Thoracic aorta endothelial cell (primary cell): ENCODE measurements around the gene USP17L26. TPM values are rescaled to one million over a fixed set of nuclear protein-coding genes. Genes with fewer than 3 reads are reported as not detected.

ENCODE experiments used
- total RNA-seq: library from RNA; depleted of rRNA; stranded (reverse); fragments of >200 nt; gene quantifications from 2 replicates; pipeline ENCODE4 v1.2.3, GENCODE V29; 2012

USP17L26 gene
- total RNA-seq, result not detected in 2 replicates

GRCh38 chr4:9334358-9334757 lies at the start of gene USP17L26:
USP17L26 (plus strand) TSS chr4:9334658; CDS start chr4:9334658, 0 bp downstream.

GRCh38 chr4:9324865-9325264 lies 9.6 kb upstream of the USP17L26 start, which contains the start of gene USP17L24:
USP17L24 (plus strand) TSS chr4:9325165; CDS start chr4:9325165, 0 bp downstream.

GRCh38 chr4:9329611-9330010 lies 4.8 kb upstream of the USP17L26 start, which contains the start of gene USP17L25:
USP17L25 (plus strand) TSS chr4:9329911; CDS start chr4:9329911, 0 bp downstream.

GRCh38 chr4:9339103-9339502 lies 4.6 kb downstream of the USP17L26 start, which contains the start of gene USP17L5:
USP17L5 (plus strand) TSS chr4:9339403; CDS start chr4:9339403, 0 bp downstream.

GRCh38 chr4:9343848-9344247 lies 9.4 kb downstream of the USP17L26 start, which contains the start of gene USP17L27:
USP17L27 (plus strand) TSS chr4:9344148; CDS start chr4:9344148, 0 bp downstream.

GRCh38 chr4:9348593-9348992 lies 14.1 kb downstream of the USP17L26 start, which contains the start of gene USP17L28:
USP17L28 (plus strand) TSS chr4:9348893; CDS start chr4:9348893, 0 bp downstream.

GRCh38 chr4:9353338-9353737 lies 18.9 kb downstream of the USP17L26 start, which contains the start of gene USP17L29:
USP17L29 (plus strand) TSS chr4:9353638; CDS start chr4:9353638, 0 bp downstream.

GRCh38 chr4:9362829-9363228 lies 28.4 kb downstream of the USP17L26 start, which contains the start of gene USP17L30:
USP17L30 (plus strand) TSS chr4:9363129; CDS start chr4:9363129, 0 bp downstream.

Other genes starting within 250 kb of the USP17L26 start
- gene FAM90A26, start 164.2 kb upstream of the USP17L26 start, total RNA-seq, result not detected in 2 replicates
- gene USP17L10, start 124.0 kb upstream of the USP17L26 start, total RNA-seq, result not detected in 2 replicates
- gene USP17L11, start 119.3 kb upstream of the USP17L26 start, total RNA-seq, result not detected in 2 replicates
- not detected in 2 replicates for gene USP17L12, start 114.5 kb upstream of the USP17L26 start, total RNA-seq
- gene USP17L13, start 109.8 kb upstream of the USP17L26 start, total RNA-seq, result not detected in 2 replicates
- gene USP17L15, start 100.3 kb upstream of the USP17L26 start, total RNA-seq, result not detected in 2 replicates
- not detected in 2 replicates for gene USP17L17, start 90.8 kb upstream of the USP17L26 start, total RNA-seq
- not detected in 2 replicates for gene USP17L18, start 86.0 kb upstream of the USP17L26 start, total RNA-seq
- gene USP17L19, start 81.3 kb upstream of the USP17L26 start, total RNA-seq, result not detected in 2 replicates
- gene USP17L20, start 76.5 kb upstream of the USP17L26 start, total RNA-seq, result not detected in 2 replicates
- gene USP17L21, start 71.8 kb upstream of the USP17L26 start, total RNA-seq, result not detected in 2 replicates
- gene USP17L22, start 67.0 kb upstream of the USP17L26 start, total RNA-seq, result not detected in 2 replicates
- gene USP17L24, start 9.5 kb upstream of the USP17L26 start, total RNA-seq, result not detected in 2 replicates
- not detected in 2 replicates for gene USP17L25, start 4.7 kb upstream of the USP17L26 start, total RNA-seq
- gene USP17L5, start 4.7 kb downstream of the USP17L26 start, total RNA-seq, result not detected in 2 replicates
- gene USP17L27, start 9.5 kb downstream of the USP17L26 start, total RNA-seq, result not detected in 2 replicates
- gene USP17L28, start 14.2 kb downstream of the USP17L26 start, total RNA-seq, result not detected in 2 replicates
- not detected in 2 replicates for gene USP17L29, start 19.0 kb downstream of the USP17L26 start, total RNA-seq
- gene USP17L30, start 28.5 kb downstream of the USP17L26 start, total RNA-seq, result not detected in 2 replicates
- gene DEFB131A, start 109.8 kb downstream of the USP17L26 start, total RNA-seq, result not detected in 2 replicates